DOHH2 (cell line): Measurements from ENCODE around the gene MRPL44.

Experiments
- CTCF ChIP-seq: fragments of 200-600 bp; sonication (generic); IDR thresholded peaks from one replicate; pipeline ENCODE4 v1.5.1; 2014; ENCODE audit warnings: antibody characterized with exemption, mild to moderate bottlenecking, low read depth, low read length; ENCODE audit not compliant: poor library complexity, severe bottlenecking
- EZH2phosphoT487 ChIP-seq: fragments of 200-600 bp; sonication (generic); IDR thresholded peaks from 2 replicates; pipeline ENCODE4 v1.6.1; 2017; ENCODE audit warnings: borderline replicate concordance, mild to moderate bottlenecking, antibody characterized with exemption, low read length, moderate library complexity, mixed read lengths

GRCh38 chr2:223930103-223930976 lies 26.9 kb upstream of the MRPL44 start:
- TF ChIP-seq CTCF (no peak), EZH2phosphoT487 (no peak)
